NT2/D1 (cell line): ENCODE results near the gene DOCK11.

ENCODE experiments used
- DNase-seq: peaks from one replicate; pipeline ENCODE4 v3.0.0-alpha.2; 2011; ENCODE audit warnings: low read depth, low spot score
- H3K27me3 ChIP-seq: 2 replicates; pipeline ENCODE4 v1.6.0; 2011; ENCODE audit warnings: mild to moderate bottlenecking; ENCODE audit not compliant: insufficient read length, insufficient read depth
- H3K36me3 ChIP-seq: 2 replicates; pipeline ENCODE4 v1.6.1; 2011; ENCODE audit warnings: mild to moderate bottlenecking, low read length, mixed read lengths; ENCODE audit not compliant: insufficient read depth, insufficient read length
- H3K4me1 ChIP-seq: 2 replicates; pipeline ENCODE4 v1.5.1; 2011; ENCODE audit not compliant: insufficient read depth, insufficient read length
- H3K4me3 ChIP-seq: 2 replicates; pipeline ENCODE4 v1.5.1; 2011; ENCODE audit warnings: low read depth; ENCODE audit not compliant: insufficient read length
- H3K9ac ChIP-seq: 2 replicates; pipeline ENCODE4 v1.6.0; 2011; ENCODE audit warnings: low read depth; ENCODE audit not compliant: insufficient read length
- H3K9me3 ChIP-seq: 2 replicates; pipeline ENCODE4 v1.5.1; 2011; ENCODE audit warnings: mild to moderate bottlenecking, low read length; ENCODE audit not compliant: insufficient read depth
- SUZ12 ChIP-seq: IDR thresholded peaks from 2 replicates; pipeline ENCODE4 v1.6.1; 2011; ENCODE audit not compliant: insufficient read length, insufficient read depth; ENCODE audit errors: extremely low read depth
- YY1 ChIP-seq: IDR thresholded peaks from 2 replicates; pipeline ENCODE4 v1.6.1; 2011; ENCODE audit not compliant: insufficient read length, insufficient read depth
- ZNF274 ChIP-seq: IDR thresholded peaks from 2 replicates; pipeline ENCODE4 v1.6.1; 2011; ENCODE audit warnings: mild to moderate bottlenecking, low read depth, low read length

The DOCK11 gene

DNA sequence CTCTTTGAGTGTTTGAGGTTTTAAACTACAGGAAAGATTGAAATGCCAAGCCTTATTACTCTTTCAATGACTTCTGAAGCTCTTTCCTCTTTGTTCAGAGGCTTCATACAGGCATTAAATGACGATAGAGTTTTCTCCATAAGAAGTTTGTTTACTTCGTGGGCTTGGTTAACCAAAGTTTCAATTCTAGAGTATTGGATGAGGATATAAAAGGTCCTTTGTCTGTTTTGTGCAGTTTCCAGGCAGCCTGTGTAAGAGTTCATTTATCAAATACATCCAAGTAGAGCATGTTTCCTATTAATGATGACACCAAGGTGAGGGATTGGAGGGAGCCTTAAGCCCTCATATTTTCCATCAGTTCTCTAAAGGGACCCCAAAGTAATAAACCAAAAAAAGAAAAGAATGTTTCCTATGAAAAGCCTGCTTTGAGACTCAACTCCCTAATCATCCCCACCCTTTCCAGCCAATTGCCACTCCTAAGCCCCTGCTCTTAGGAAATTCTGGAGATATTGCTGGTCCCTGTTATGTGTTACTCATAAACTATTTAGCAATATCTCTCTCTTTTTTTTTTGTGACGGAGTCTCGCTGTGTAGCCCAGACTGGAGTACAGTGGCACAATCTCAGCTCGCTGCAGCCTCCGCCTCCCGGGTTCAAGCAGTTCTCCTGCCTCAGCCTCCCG is 125.6 kb downstream of the DOCK11 start:
- Histone ChIP-seq H3K36me3 (no peaks in the 10 kb centered on the region), H3K9ac (no peak overlapping the region), H3K4me1 (no peaks in the 10 kb centered on the region), H3K27me3 (no peaks in the 10 kb centered on the region), H3K4me3 (no peak overlapping the region), H3K9me3 (no peaks in the 10 kb centered on the region)
- DNase-seq: no peak
- no peak for TF ChIP-seq ZNF274
- TF ChIP-seq YY1: no peak
- no peak for TF ChIP-seq SUZ12

DNA sequence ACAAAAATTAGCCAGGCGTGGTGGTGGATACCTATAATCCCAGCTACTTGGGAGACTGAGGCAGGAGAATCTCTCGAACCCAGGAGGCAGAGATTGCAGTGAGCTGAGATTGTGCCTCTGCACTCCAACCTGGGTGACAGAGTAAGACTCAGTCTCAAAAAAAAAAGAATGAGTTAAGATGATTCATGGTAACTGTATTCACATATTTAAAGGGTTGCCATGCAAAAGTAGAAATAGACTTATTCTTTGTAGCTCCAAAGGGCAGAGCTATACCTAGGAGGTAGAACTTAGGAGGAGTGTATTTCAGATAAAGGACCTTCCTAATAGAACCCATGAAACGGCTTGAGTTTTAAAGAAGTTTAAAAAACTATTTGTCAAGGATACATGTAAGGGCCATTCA is 127.4 kb downstream of the DOCK11 start:
- TF ChIP-seq YY1: no peak
- TF ChIP-seq ZNF274: no peak
- TF ChIP-seq SUZ12: no peak
- no peak for DNase-seq
- no peaks in the 10 kb centered on the region for H3K27me3 ChIP-seq
- H3K4me3 ChIP-seq: no peak overlapping the region
- no peaks in the 10 kb centered on the region for H3K4me1 ChIP-seq
- H3K36me3 ChIP-seq: no peaks in the 10 kb centered on the region
- no peak overlapping the region for H3K9ac ChIP-seq
- no peaks in the 10 kb centered on the region for H3K9me3 ChIP-seq

DNA sequence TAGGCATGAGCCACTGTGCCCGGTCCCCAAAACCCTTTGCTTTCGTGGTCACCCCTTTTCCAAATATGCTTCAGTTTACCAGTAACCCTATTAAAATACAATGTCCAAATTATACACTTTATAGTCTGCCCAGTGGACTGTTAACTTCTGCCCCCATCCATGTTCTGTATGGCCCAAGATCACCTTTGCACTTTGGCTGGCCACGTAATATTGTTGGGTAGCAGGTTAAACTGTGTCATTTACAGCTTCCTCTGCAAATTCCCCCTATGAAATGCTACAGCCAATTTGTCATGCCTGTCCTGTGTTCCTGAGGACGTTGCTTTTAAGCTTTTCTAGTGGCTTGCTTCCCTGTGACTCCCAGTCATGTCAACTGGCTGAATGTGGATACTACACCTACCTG is 130.7 kb downstream of the DOCK11 start:
- no peak for DNase-seq
- Histone ChIP-seq H3K9me3 (no peaks in the 10 kb centered on the region), H3K4me1 (no peaks in the 10 kb centered on the region), H3K9ac (no peak overlapping the region), H3K4me3 (no peak overlapping the region), H3K27me3 (no peaks in the 10 kb centered on the region), H3K36me3 (no peaks in the 10 kb centered on the region)
- TF ChIP-seq ZNF274: no peak
- TF ChIP-seq YY1: no peak
- TF ChIP-seq SUZ12: no peak

DNA sequence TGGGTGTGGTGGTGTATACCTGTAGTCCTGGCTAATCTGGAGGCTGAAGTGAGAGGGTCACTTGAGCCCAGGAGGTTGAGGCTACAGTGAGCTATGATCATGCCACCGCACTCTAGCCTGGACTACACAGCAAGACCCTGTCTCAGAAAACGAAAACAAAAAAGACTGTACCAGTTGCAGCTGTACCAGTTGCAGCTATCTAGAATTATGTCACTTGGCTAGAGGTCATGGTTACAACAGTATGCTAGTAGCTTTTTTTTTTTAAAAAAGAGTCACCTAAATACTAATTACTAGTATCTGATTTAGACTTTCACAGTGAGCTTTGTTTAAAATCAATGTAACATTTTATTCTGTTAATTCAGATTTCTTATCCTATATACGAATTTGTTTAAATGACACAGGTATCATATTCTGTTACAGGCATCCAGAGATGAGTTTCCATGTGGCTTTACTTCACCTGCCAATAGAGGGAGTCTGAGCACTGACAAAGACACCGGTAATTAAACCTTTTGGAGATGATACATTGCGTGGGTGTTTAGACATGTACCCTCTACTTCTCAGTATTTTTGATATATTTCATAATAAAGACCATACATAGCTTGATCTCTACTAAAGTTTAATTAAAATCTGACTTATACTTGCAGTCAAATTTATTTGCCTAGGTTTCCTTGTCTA is 131.6 kb downstream of the DOCK11 start:
- no peak for DNase-seq
- Histone ChIP-seq H3K36me3 (no peaks in the 10 kb centered on the region), H3K27me3 (no peaks in the 10 kb centered on the region), H3K4me3 (no peak overlapping the region), H3K9me3 (no peaks in the 10 kb centered on the region), H3K4me1 (no peaks in the 10 kb centered on the region), H3K9ac (no peak overlapping the region)
- TF ChIP-seq SUZ12 (no peak), ZNF274 (no peak), YY1 (no peak)

DNA sequence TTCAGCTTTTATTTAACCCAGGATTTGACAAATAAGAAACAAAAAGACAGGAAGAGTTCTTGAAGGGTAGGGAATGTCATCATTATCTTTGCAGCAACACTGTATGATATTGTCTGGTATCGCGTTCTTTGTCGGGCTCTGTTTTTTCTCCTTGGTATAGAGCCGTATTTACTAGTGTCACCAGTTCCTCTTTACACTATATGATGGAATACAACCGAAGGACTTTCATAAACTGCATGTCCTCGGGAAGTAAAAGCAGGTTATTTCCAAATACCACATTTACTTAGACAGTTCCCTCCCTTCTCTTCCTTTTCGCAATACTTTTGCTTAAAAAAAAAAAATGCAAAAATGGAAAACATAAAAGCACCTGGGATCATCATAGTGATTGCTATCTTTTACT is 135.2 kb downstream of the DOCK11 start:
- H3K27me3 ChIP-seq: no peaks in the 10 kb centered on the region

DNA sequence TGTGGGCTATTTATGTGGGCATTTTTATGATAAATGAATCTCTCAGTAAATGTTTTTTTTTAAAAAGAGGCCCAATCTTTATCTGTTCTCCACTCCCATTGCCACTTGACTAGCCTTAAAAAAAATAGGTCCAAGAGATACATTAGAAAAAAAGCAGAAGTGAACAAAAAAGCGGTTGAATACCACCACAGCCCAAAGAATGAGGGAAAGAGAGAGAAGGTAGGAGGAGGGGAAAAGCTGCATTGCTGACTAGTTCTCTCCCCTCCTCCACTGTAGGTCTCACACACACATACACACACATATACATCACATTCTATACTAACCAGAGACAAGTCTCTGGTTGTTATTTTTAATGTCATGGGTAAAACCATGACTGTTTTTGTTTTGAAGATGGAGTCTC is 136.0 kb downstream of the DOCK11 start:
- H3K4me3 ChIP-seq: no peak overlapping the region
- H3K36me3 ChIP-seq: no peaks in the 10 kb centered on the region

More for the DNA sequence above, 135.2 kb downstream of the DOCK11 start:
- no peak overlapping the region for H3K4me3 ChIP-seq
- DNase-seq: no peak
- no peak overlapping the region for H3K9ac ChIP-seq
- TF ChIP-seq YY1 (no peak), ZNF274 (no peak), SUZ12 (no peak)
- no peaks in the 10 kb centered on the region for H3K4me1 ChIP-seq
- no peaks in the 10 kb centered on the region for H3K9me3 ChIP-seq
- H3K36me3 ChIP-seq: no peaks in the 10 kb centered on the region

DNA sequence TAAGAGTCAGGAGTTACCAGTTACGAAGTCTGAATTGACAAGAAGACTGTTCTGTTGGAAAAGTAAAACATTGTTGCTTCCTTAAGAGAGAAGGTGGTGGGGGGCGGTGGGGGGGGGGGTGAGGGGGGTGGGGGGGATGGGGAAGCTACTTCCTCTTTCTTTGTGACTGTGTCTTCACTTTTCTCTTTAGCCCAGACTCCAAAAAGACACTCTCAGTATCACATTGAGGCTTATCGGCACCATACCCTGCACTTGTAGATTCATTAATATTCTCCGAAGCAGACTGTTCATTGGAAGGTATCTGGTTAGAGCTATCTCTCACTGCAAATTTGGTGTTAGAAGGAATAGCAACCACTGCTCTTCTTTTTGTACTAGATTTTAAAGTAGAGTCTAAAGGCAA is 137.2 kb downstream of the DOCK11 start:
- Histone ChIP-seq H3K36me3 (no peaks in the 10 kb centered on the region), H3K4me1 (no peaks in the 10 kb centered on the region), H3K9me3 (no peaks in the 10 kb centered on the region), H3K9ac (no peak overlapping the region), H3K4me3 (no peak overlapping the region), H3K27me3 (no peaks in the 10 kb centered on the region)
- no peak for DNase-seq
- TF ChIP-seq SUZ12: no peak
- TF ChIP-seq ZNF274: no peak
- TF ChIP-seq YY1: no peak

More for the DNA sequence above, 136.0 kb downstream of the DOCK11 start:
- H3K9me3 ChIP-seq: no peaks in the 10 kb centered on the region
- H3K9ac ChIP-seq: no peak overlapping the region
- no peaks in the 10 kb centered on the region for H3K4me1 ChIP-seq
- no peak for TF ChIP-seq SUZ12
- no peak for TF ChIP-seq ZNF274
- TF ChIP-seq YY1: no peak
- no peaks in the 10 kb centered on the region for H3K27me3 ChIP-seq
- DNase-seq: no peak

DNA sequence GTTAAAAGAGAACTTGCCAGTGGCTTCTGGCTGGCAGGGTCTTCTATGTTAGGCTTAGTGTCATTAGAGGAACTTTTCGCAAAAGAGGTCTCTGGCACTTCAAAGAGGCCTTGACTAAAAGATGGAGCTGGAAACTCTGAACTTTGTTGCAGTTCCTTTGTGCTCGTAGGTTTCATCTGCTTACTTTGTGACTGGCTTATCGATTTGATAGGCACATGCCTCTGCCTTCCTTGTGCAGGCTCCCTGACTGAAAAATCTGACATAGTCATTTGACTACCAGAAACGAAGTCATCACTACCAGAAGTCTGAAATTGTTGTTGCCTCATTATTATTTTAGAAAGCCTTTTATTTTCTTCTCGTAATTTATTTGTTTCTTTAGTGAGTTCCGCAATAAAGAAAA is 137.9 kb downstream of the DOCK11 start:
- H3K27me3 ChIP-seq: no peaks in the 10 kb centered on the region
- DNase-seq: no peak
- no peak overlapping the region for H3K4me3 ChIP-seq
- H3K9ac ChIP-seq: no peak overlapping the region
- no peaks in the 10 kb centered on the region for H3K4me1 ChIP-seq
- no peak for TF ChIP-seq ZNF274
- TF ChIP-seq SUZ12: no peak
- no peak for TF ChIP-seq YY1
- H3K9me3 ChIP-seq: no peaks in the 10 kb centered on the region
- H3K36me3 ChIP-seq: no peaks in the 10 kb centered on the region
